SK-N-SH treated with all-trans-retinoic acid at 6 μM for 48 hours (cell line): Measurements from ENCODE around the gene NR5A2.

Source experiments
- OSR1 ChIP-seq: fragments of 250-450 bp; sonication (Bioruptor Pico); IDR thresholded peaks from 2 replicates; pipeline ENCODE4 v1.8.0; 2022; ENCODE audit warnings: moderate library complexity, mild to moderate bottlenecking, inconsistent platforms
- POU6F1 ChIP-seq: fragments of 250-450 bp; sonication (Bioruptor Pico); IDR thresholded peaks from 2 replicates; pipeline ENCODE4 v1.8.0; 2021; ENCODE audit warnings: low read depth, mild to moderate bottlenecking, moderate library complexity, borderline replicate concordance
- SNAI2 ChIP-seq: fragments of 250-450 bp; sonication (Bioruptor Pico); IDR thresholded peaks from 2 replicates; pipeline ENCODE4 v1.5.0; 2020; ENCODE audit warnings: mild to moderate bottlenecking, moderate library complexity
- TCF4 ChIP-seq: fragments of 250-450 bp; sonication (Bioruptor Pico); IDR thresholded peaks from 2 replicates; pipeline ENCODE4 v1.8.0; 2021; ENCODE audit warnings: mild to moderate bottlenecking, moderate library complexity, borderline replicate concordance
- TSHZ2 ChIP-seq: fragments of 250-450 bp; sonication (Bioruptor Pico); IDR thresholded peaks from 2 replicates; pipeline ENCODE4 v1.5.0; 2020; ENCODE audit warnings: mild to moderate bottlenecking, moderate library complexity
- ZC3H10 ChIP-seq: fragments of 250-450 bp; sonication (Bioruptor Pico); IDR thresholded peaks from 2 replicates; pipeline ENCODE4 v1.5.1; 2021; ENCODE audit warnings: mild to moderate bottlenecking, moderate library complexity
- ZFP30 ChIP-seq: fragments of 450-650 bp; formaldehyde crosslinking; IDR thresholded peaks from 2 replicates; pipeline ENCODE4 v1.5.0; 2022; ENCODE audit warnings: mild to moderate bottlenecking, moderate library complexity
- ZNF565 ChIP-seq: fragments of 450-650 bp; formaldehyde crosslinking; conservative IDR thresholded peaks from 2 replicates; pipeline ENCODE4 v1.5.0; 2020; ENCODE audit warnings: low read depth, mild to moderate bottlenecking, moderate library complexity
- ZNF8 ChIP-seq: fragments of 450-650 bp; formaldehyde crosslinking; IDR thresholded peaks from 2 replicates; pipeline ENCODE4 v1.5.0; 2020; ENCODE audit warnings: mild to moderate bottlenecking, moderate library complexity
- TF ChIP-seq, protein P1 (sequence below): fragments of 250-450 bp; sonication (Bioruptor Pico); IDR thresholded peaks from 2 replicates; pipeline ENCODE4 v1.8.0; 2020; ENCODE audit warnings: mild to moderate bottlenecking, moderate library complexity, borderline replicate concordance
- TF ChIP-seq, protein P2 (sequence below): fragments of 250-450 bp; sonication (Bioruptor Pico); IDR thresholded peaks from 2 replicates; pipeline ENCODE4 v1.5.1; 2020; ENCODE audit warnings: low read depth, mild to moderate bottlenecking, moderate library complexity

GRCh38 chr1:200118779-200119505 lies 91.4 kb downstream of the NR5A2 start:
- TF ChIP-seq, protein P1, sequence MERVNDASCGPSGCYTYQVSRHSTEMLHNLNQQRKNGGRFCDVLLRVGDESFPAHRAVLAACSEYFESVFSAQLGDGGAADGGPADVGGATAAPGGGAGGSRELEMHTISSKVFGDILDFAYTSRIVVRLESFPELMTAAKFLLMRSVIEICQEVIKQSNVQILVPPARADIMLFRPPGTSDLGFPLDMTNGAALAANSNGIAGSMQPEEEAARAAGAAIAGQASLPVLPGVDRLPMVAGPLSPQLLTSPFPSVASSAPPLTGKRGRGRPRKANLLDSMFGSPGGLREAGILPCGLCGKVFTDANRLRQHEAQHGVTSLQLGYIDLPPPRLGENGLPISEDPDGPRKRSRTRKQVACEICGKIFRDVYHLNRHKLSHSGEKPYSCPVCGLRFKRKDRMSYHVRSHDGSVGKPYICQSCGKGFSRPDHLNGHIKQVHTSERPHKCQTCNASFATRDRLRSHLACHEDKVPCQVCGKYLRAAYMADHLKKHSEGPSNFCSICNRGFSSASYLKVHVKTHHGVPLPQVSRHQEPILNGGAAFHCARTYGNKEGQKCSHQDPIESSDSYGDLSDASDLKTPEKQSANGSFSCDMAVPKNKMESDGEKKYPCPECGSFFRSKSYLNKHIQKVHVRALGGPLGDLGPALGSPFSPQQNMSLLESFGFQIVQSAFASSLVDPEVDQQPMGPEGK (CRISPR knock-in tag): no peak
- TF ChIP-seq ZC3H10 (CRISPR knock-in tag): no peak
- TF ChIP-seq ZNF8 (CRISPR knock-in tag): no peak
- TF ChIP-seq TSHZ2 (CRISPR knock-in tag): no peak
- TF ChIP-seq POU6F1 (CRISPR knock-in tag): no peak
- TF ChIP-seq, protein P2, sequence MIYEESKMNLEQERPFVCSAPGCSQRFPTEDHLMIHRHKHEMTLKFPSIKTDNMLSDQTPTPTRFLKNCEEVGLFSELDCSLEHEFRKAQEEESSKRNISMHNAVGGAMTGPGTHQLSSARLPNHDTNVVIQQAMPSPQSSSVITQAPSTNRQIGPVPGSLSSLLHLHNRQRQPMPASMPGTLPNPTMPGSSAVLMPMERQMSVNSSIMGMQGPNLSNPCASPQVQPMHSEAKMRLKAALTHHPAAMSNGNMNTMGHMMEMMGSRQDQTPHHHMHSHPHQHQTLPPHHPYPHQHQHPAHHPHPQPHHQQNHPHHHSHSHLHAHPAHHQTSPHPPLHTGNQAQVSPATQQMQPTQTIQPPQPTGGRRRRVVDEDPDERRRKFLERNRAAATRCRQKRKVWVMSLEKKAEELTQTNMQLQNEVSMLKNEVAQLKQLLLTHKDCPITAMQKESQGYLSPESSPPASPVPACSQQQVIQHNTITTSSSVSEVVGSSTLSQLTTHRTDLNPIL (CRISPR knock-in tag): no peak
- no peak for TF ChIP-seq ZFP30 (CRISPR knock-in tag)
- no peak for TF ChIP-seq TCF4
- TF ChIP-seq OSR1: no peak
- no peak for TF ChIP-seq SNAI2
- TF ChIP-seq ZNF565 (CRISPR knock-in tag): no peak
